Mucosa of gallbladder (tissue), 1 donor: ENCODE measurements around the gene DLX6. TPM values are rescaled to one million over a fixed set of nuclear protein-coding genes. Genes with fewer than 3 reads are reported as not detected.

Experiments used
- DNase-seq: peaks from one replicate; pipeline ENCODE4 v3.0.0-alpha.2; 2020; ENCODE audit warnings: low spot score
- total RNA-seq: library from RNA; stranded (reverse); gene quantifications from one replicate; pipeline ENCODE4 v1.2.1, GENCODE V29; 2021
- donor health status: DM: no; HTN: no; CAD: no.

The DLX6 gene
- total RNA-seq, 1 donor from 2014 or later: not detected

DNA sequence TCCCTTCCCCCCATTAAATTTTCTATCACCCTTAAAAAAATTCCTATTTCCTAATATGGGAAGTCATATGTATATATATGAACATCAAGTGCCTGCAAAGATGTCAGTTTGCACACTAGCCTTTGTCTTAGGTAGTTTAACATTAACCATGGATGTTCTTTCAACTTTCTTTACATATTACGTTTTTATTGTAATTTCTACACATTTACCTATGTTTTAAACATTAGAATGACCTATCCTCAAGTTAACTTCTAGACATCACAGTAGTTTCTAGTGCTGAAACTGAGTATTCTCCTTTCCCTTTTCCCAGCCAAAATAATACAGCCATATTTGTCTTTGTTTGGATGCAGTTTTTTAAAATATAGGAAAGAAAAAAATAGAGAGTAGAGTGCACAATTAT is 5.8 kb downstream of the DLX6 start:
- DNase-seq: no peak

DNA sequence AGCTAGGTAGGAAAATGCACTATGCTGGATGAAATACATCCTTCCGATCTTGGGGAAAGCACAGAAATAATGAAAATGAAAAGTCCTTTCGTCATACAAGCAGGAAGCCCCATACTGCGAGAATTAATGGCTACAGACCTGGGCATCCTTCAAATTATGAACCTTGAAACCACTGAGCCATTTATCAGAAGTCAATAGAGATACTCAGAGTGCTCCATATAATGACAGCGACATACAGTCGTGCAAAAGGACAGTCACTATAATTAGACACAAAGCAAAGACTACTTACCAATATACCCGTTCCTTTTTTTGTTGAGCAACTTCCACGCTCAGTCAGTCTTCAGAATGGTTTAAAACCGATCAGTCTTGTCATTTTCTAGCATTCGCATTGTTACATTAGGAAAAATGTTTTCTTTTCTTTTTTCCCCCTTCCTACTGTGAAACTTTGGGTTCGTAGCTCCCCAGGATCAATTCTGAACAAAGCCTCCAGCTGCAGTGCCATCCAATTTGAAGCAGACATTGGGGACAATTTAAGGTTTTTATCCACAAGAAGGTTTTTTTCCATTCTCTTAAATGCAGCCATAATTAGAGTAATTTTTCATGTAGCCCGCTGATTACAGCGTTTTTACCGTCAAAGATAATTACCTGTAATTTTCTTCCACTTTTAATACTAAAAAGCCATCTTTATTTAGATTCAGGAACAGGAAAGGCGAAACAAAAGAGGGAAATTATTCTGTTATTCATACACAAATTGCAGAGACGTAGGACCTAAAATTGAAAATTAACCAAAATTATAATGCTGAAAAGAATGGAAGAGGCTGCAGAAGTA is 6.4 kb downstream of the DLX6 start:
- DNase-seq: no peak

DNA sequence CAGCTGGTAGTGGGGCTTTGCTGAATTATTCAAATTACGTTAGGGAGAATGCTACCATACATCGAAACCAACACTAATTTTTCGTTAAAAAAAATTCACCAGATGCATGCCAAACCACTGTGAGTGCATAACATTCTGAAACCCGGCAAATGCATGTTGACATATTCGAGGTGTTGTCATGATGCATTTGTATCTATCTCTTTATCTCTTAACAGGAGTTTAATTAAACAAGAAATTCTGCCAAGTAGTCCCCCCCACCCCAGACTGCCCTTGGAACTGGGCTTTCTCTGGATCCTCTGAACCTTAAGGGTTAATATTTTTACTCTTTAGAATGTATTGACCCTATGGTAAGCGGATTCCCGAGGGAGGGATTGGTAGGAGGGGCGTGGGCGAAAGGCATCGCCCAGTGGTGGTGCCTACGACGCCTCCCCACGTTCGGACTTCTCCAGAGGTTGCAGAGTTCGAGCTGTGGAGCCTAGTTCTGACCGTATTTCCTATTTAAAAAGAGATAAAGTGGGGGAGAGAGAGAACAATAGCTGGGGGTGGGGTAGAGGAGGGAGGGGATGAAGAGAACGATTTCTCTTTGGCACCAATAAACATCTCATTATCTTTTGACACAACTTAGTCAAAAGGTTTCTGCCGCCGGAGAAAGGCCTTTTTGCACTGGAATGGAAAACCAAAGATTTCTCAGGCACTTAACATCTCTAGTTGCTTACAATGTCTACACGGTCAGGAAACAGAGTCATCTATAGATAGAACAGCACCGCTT is 7.2 kb downstream of the DLX6 start:
- DNase-seq: no peak

DNA sequence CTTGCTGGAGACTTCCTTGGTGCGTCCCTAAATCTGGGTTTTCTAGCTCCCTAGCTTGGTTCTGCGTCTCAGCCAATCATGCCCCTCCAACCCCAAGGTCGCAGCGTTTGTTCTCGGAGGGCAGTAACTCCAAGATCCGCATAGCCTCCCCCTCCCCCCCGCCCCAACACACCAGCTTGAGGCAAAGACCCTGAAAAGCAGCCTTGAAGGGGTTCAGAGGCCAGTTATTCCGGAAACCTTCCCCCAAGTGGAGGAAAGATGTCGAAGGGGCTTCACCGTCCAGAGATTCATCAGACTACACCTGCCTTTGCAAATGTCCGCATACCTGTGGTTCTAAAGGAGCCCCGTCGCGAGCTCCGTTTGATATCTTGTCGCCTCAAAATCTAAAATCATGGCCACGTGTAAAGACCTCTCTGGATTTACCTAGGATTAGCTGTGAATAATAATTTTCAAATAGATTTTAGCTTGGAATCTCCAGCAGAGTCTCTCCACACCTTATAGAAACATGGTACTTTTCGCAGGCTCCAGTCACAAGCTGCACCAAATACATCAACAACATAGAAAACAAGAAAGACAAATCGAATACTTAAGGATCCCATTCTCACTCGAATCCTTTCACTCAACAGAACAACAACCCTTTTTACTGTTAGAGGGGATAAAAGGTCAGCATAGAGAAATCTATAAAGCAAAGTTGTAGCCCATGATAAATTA is 7.9 kb downstream of the DLX6 start:
- no peak for DNase-seq

DNA sequence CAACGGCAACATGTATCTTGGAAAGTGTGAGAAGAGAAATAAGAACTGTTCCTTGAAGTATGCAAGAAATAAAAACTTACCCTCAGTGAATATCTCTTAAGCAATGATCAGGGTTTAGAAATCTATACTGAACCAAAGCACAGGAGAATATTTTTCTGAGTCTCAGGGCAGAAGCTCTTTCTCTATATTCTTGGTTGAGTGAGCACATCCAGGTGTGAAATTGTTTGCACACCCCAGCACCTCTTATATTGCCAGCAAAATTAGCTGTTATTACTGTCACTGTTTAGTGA is 8.4 kb downstream of the DLX6 start:
- DNase-seq: no peak

DNA sequence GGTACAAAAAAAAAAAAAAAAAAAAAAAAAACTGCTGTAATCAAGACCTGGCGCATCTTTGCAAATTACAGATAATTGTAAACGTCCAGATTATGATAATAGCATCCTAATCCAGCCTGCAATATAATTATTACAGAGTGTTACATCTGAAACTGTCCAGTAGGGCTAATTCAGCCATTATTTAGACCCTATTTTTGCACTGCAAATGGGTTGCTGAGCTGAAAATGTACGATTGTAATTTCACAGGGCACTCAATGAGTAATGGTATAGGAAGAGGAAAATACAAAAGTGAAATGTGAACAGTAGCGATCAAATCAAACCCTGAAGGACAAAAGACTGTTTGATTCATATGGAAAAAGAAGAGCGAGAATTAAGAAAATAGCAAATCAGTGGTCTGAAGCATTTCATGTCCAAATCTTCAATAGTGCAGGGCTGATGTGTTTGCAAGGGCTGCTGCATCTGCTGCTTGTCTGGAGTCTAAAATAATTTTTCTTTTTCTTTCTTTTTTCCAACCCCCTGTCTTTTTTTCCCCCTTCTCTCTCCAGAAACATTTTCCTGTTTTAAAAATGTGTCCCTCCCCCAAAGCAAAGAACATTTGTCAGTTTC is 8.9 kb downstream of the DLX6 start:
- DNase-seq: no peak

DNA sequence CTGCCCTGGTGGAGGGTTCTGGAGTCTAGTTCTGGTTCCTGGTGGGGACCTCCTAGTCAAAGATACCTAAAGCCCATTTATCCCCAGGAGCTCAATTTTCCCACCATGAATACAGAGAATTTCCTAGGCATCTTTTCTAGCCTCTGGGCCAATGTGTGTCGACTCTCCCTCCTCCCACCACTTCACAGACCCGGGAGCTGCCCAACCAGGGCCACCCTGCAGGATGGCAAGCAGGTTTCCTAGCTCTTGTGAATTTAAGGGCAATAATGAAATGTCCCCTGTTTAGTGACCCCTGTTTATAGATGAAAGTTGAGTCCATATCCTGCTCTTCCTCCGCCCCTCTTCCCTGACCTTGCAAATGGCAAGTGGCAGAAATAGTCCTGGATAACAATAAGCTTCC is 9.9 kb downstream of the DLX6 start:
- DNase-seq: no peak

DNA sequence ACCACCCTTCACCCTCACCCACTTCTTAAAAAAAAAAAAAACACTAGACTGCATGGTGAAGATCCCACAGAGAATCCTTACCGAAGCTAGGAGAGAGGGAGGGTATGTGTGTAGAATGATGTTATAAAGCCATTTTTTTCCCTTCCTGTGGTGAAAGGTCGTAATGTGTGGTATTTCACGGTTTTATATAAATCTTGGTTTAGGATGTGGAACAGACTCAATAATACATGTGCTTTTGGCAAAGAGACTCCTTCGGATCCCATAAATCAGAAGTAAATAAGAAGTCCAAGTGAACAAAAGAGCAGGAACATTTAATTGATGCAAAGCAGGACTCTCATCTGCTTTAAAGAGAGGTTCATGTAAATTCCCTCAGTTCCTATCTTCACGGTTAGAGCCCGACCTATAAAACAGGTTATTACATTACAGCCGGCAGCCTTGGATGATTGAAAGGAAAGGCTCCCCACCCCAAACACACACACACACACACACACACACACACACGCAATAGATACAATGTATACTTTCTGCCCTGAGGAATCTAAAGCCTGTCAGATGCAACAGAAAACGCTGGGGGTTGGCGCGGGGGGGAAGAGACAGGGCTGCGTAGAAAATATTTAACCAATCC is 10.5 kb downstream of the DLX6 start:
- DNase-seq: no peak

DNA sequence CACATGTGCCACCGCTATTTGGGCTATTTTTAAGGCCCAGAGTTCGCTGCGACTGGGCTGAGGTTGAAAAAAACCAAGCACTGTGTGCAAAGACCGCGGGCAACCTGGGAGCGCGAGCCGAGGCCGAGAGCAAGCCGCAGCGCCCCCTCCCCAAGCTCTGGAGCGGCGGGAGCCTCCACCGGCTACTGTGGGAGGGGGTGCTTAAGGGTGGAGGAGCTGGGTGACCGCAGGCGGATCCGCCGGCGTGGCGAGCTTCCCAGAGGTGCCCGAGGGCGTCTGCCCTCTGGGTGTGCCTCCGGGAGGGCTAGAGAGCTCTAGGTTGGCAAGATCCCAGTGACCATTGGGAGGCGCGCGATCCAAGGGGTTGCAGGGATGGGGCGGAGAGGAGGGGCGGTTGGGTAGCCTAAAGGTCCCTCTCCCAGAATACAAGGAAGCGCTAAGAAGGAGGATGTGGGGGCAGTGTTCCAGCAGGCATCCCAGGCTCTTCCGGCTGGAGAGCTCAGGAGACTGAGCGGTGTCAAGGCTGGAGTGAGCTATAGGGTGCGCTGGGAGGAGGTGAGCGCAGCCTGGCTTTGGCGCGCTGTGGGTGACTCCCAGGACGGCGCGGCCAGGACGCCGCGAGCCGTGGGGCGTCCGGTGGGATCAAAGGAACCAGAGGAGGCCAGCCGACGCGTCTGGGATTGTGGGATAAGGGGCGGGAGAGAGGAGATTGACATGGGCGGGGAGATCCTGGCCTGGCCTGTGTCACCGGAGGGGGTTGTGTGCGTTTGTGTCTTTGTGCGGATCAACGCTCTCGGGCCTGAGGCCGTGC is 11.2 kb downstream of the DLX6 start:
- DNase-seq: no peak

DNA sequence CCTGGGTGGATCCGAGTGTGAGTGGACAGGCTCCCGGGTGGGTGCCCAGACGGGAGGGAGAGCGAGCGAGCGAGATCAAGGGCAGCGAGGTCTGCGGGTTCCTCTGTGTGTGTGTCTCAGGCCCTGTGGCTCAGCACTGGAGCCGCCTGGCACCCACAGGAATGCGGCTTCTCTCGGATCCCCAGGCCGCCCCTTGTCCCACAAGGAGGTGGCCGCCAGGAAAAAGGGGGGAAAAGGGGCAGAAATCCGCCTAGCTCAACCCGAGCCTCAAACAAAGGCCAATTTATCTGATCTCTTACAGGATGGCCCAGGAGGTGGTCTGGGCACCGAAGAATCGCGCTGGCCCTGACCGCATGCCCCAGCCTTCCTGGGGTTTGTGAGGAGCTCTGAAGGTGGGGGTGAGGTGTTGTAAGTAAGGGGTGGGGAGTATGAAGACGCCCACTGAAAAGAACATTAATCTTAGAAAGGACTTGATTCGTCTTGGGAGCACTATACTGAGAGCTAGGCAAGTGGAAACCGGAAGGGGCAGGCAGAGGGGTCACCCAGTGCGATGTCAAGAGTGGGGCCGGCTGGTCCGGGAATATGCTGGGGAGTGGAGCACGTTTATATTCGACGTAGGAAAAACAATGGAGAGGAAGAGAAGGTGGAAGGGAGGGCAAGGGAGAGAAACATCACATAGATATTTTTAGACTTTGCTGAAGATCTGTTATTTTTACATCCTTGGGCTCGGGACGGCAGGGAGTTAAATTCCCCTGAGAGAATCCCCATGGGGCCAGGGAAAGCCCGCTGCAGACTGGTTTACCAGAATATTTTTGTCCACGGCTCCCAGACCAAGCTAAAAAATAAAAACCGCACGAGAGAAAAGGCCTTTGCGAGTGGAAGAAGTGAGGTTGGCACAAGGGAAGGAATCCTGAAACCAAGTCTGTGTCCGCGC is 12.1 kb downstream of the DLX6 start:
- DNase-seq: no peak

DNA sequence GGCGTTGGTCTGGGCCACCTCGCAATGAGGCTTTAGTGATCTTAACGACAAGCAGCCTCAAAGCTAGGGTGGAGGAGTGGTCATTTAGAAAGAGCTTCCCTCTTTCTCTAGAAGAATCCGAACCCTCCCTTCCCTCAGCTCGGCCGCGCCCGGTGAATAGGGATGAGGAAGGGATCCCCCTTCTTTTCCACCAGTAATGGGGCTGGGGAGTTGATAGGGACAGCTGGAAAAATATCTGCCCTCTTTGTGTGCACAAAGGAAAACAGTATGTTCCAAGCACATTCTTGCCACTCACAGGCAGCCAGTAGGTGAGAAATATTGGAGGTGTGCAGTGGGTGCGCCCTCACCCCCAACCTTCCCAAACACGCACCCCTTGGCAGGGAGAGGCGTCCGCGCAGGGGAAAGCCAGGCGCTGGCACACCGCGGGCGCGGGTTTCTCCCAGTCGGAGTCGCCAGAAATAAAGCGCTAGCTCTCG is 12.8 kb downstream of the DLX6 start:
- DNase-seq: no peak

DNA sequence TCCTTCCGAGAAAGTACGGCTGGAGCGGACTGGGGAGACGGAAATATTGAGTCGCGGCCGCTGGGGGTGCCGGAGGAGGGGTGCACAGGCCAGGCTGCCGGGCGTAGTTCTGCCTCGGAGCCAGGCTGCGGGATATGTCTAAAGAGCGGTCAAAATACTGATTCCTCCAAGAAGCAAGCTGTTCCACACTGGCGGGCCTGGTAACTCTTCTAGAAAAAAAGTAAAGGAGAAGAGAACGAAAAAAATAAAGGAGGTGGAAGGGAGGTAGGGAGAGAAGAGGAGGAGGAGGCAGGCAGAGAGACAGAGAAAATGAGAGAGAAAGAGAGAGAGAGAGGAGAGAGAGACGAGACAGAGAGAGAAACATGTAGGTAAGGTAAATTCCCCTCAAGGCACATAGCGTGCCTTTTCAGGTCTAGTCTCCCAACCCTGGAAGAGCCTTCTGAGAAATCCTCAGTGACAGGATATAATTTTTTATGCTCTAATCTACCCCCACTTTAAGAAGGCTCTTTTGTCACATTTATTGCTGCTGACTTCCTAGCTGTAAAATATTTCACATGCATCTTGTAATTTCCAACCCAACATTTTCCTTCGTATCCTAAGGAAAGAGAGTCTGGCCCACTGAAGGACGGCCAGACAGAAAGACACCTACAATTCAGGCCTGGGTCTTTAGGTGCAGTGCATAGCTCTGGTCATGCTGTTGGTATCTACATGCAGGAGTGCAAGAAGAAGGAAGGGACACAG is 13.6 kb downstream of the DLX6 start:
- DNase-seq: no peak

DNA sequence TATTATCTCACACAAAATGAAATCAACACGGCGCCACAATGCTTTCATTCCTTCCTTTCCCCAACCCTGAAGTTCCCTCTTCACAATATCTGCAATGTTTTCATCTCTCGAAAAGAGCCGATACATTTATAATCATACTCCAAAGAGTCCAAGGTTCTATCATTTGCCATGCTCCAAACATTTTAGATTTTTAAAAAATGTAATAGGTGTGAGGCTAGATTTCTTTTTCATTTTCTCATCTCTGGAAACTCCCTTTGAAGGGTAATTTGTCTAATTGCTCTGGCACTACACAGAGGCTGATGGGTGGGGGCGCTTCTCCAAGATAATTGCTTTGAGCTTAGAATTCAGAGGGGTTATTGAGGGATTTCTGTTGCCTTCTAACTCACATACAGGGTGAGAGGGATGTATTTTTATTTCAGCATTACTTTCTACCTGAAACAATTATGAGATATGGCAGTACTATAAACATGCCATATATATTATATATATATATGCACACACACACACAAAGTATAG is 14.4 kb downstream of the DLX6 start:
- no peak for DNase-seq

DNA sequence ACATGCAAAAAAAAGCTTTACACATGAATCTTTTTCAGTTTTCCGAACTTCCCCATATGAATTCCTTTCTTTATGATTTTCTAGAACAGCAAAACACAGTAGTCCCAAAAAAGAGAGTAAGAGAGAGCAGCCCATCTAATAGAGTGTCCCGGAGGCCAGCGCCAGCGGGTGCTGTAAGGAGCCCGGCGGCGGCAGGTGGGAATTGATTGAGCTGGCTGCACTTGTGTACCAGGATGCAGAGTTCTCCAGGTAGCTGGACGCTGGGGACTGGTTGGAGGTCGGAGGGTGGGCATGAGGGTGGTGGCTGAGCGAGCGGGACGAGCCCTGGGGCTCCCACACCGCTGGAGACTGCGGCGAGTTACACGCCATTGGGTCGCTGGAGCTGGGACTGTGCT is 15.2 kb downstream of the DLX6 start:
- no peak for DNase-seq

DNA sequence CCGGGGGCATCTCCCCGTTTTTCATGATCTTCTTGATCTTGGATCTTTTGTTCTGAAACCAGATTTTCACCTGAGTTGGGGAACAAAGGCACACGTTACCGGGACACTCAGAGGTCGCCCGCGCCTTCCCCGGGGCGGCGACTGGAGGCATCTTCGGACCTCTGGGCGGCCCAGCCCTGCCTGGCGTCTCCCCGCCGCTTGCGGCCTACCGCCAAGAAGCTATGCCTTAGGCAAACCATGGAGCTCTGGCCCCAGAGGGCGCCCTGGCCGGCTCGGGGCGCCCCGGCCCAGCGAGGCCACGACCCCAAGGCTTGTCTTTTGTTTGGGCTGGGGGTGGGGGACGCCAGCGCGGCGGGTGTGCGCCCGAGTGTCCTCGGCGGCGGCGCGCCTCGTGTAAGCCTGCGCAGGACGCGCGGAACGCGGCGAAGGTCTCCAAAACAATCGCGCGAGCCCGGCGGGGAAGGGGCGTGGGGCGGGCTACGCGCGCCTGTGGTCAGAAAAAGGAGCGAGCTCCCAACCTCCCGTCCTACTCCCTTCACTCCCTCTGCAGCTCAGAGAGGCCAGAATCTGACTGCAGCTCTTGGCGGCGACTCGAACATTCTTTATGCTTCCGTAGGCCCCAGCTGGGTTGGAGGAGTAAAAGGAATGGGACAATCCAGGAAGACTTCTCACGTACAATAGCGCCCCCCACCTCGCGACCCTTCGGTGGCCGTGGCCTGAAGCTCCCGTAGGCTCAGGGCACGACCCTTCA is 15.8 kb downstream of the DLX6 start:
- no peak for DNase-seq

DNA sequence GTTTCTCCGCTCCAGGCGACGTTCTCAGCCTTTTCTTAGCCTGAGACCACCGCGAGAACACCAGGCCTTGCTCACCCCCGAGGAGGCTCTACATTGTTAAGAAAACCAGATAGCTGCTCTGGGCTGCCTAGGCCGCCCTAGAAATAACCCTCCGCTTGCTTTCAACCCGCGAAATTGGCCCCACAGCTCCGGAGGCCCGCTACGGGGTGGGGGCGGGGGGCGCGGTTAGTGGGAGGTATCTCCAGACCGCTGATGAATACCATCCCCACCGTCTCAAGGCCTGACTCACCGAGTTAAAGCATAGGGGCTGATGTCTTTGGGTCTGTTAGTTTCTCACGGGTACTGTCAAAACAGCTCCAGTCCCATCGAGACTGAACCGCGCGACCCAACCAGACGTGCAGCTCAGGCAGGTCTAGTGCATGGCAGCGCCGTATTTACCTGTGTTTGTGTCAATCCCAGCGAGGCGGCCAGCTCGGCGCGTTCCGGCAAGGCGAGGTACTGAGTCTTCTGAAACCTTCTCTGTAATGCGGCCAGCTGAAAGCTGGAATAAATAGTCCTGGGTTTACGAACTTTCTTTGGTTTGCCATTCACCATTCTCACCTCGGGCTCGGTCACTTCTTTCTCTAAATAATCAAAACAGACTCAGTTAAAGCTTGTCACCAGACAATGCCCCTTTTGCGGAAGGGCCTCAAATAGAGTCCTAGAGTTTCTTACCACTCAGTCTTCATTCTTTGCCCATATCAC is 16.6 kb downstream of the DLX6 start:
- no peak for DNase-seq
